CD4-positive, alpha-beta memory T cell (primary cell): ENCODE results near the gene GPR65. TPM values are rescaled to one million over a fixed set of nuclear protein-coding genes. Genes with fewer than 3 reads are reported as not detected.
A peak's percentile ranks its signal among the peaks of the same experiment; 100 is the strongest.

Source experiments
- CTCF ChIA-PET: fragments of 350-600 bp; sonication (Branson Sonifier 250); formaldehyde crosslinking; loops from one replicate; lab custom pipeline; 2021; ENCODE audit warnings: inconsistent platforms; ENCODE audit not compliant: partially characterized antibody; lab: Charles Lee
- POLR2A ChIA-PET: fragments of 350-600 bp; sonication (Branson Sonifier 250); formaldehyde crosslinking; loops from one replicate; lab custom pipeline; 2021; ENCODE audit not compliant: partially characterized antibody; lab: Charles Lee
- DNase-seq, 5 donors: peaks; one replicate each; pipeline versions ENCODE4 v3.0.0 to v3.0.0-alpha.2; 2020 to 2022; ENCODE audit warnings: mixed read lengths in 1 of 5
- H3K27ac ChIP-seq: one replicate; pipeline ENCODE4 v1.7.0; 2013; ENCODE audit warnings: low read depth, low read length
- H3K27me3 ChIP-seq: 2 replicates; pipeline ENCODE4 v1.7.0; 2013; ENCODE audit warnings: mild to moderate bottlenecking, low read length, moderate library complexity; ENCODE audit not compliant: insufficient read depth
- H3K36me3 ChIP-seq: 2 replicates; pipeline ENCODE4 v1.7.0; 2013; ENCODE audit warnings: mild to moderate bottlenecking, low read length, moderate library complexity; ENCODE audit not compliant: insufficient read depth
- H3K4me1 ChIP-seq: 2 replicates; pipeline ENCODE4 v1.7.0; 2013; ENCODE audit warnings: mild to moderate bottlenecking, low read length, moderate library complexity; ENCODE audit not compliant: insufficient read depth
- H3K4me3 ChIP-seq, 2 donors: one replicate each; pipeline ENCODE4 v1.7.0; 2013; ENCODE audit warnings: low read length in 2 of 2, mild to moderate bottlenecking in 1 of 2
- H3K9me3 ChIP-seq, 2 donors: one replicate each; pipeline ENCODE4 v1.7.0; 2013; ENCODE audit warnings: low read length in 2 of 2, control low read depth in 1 of 2; ENCODE audit not compliant: control insufficient read depth in 1 of 2
- H3K27ac Mint-ChIP-seq, 7 donors: one replicate each; pipeline ENCODE4 v1.8.0; 2020 to 2021; ENCODE audit warnings: mixed read lengths in 7 of 7, mild to moderate bottlenecking in 6 of 7, inconsistent platforms in 3 of 7, moderate library complexity in 3 of 7
- H3K27me3 Mint-ChIP-seq, 2 donors: one replicate each; pipeline ENCODE4 v1.8.0; 2020 to 2021; ENCODE audit warnings: mixed read lengths in 2 of 2
- H3K36me3 Mint-ChIP-seq, 2 donors: one replicate each; pipeline ENCODE4 v1.8.0; 2020 to 2021; ENCODE audit warnings: mixed read lengths in 2 of 2, inconsistent platforms in 1 of 2, mild to moderate bottlenecking in 1 of 2
- H3K4me1 Mint-ChIP-seq, 4 donors: one replicate each; pipeline ENCODE4 v1.8.0; 2020 to 2021; ENCODE audit warnings: mixed read lengths in 4 of 4, mild to moderate bottlenecking in 1 of 4
- H3K4me3 Mint-ChIP-seq, 8 donors: one replicate each; pipeline ENCODE4 v1.8.0; 2020 to 2021; ENCODE audit warnings: mixed read lengths in 8 of 8, mild to moderate bottlenecking in 7 of 8, moderate library complexity in 6 of 8, inconsistent platforms in 3 of 8
- H3K9me3 Mint-ChIP-seq, 8 donors: one replicate each; pipeline ENCODE4 v1.8.0; 2020 to 2021; ENCODE audit warnings: mixed read lengths in 8 of 8, mild to moderate bottlenecking in 5 of 8, inconsistent platforms in 3 of 8, moderate library complexity in 1 of 8
- intact Hi-C: fragments of 100-400 bp; cut with micrococcal nuclease; formaldehyde crosslinking; loops from one replicate; pipeline ENCODE4 v1.15.1; 2023
- polyA plus RNA-seq, 2 donors: library from polyadenylated mRNA; unstranded; fragments of 300-500 nt; fragmentation: Illumina TruSeq; gene quantifications; one replicate each; pipeline ENCODE4 v1.2.3, GENCODE V29; 2021
- total RNA-seq, 2 experiments: library from RNA; stranded (reverse); gene quantifications; one replicate each; pipeline ENCODE4 v1.2.3, GENCODE V29; 2021

The GPR65 gene
- total and polyA plus RNA-seq, 4 experiments from 2014 or later = 14.2 to 35.0 (median 20.8) TPM

- H3K9me3 ChIP-seq = no peaks in the 10 kb centered on the region
- H3K27ac Mint-ChIP-seq = peak overlapping the region; percentile 96 to 100 (median 98)
- ChIA-PET CTCF (interaction anchor here (1.3 to 5.0 kb wide), 6 partner anchors 9 to 176 kb away, joined by 3 to 33 read pairs (median 6); no protein-coding TSS in a partner anchor), POLR2A (interaction anchor here (0.8 to 8.0 kb wide), 16 partner anchors 12 to 393 kb away, joined by 3 to 207 read pairs (median 8); partner anchors contain the start of genes GPR65 and SPATA7)
- peak overlapping the region; percentile 93 for H3K27ac ChIP-seq
- H3K4me1 Mint-ChIP-seq = peaks cover 48 to 78% (median 62%) of the 10 kb centered on the region in 4 donors
- DNase-seq = no peak
- intact Hi-C loops = loop anchor here (2.0 to 5.0 kb wide), 2 partner anchors 30 to 40 kb away; no protein-coding TSS in a partner anchor
- H3K36me3 ChIP-seq = no peaks in the 10 kb centered on the region
- H3K27me3 ChIP-seq = no peaks in the 10 kb centered on the region
- H3K4me1 ChIP-seq = peaks cover 61% of the 10 kb centered on the region
- H3K36me3 Mint-ChIP-seq = peaks cover 4 to 8% of the 10 kb centered on the region in 2 donors
- peak overlapping the region; percentile 85 to 99 (median 97) for H3K4me3 Mint-ChIP-seq
- peaks cover 0 to 2% (median 0%) of the 10 kb centered on the region in 8 donors for H3K9me3 Mint-ChIP-seq
- H3K4me3 ChIP-seq = peak overlapping the region; percentile 58 to 80
- H3K27me3 Mint-ChIP-seq = no peaks in the 10 kb centered on the region
These were observed 12.6 kb upstream of the GPR65 start for GRCh38 chr14:87992346-87992717.

DNA sequence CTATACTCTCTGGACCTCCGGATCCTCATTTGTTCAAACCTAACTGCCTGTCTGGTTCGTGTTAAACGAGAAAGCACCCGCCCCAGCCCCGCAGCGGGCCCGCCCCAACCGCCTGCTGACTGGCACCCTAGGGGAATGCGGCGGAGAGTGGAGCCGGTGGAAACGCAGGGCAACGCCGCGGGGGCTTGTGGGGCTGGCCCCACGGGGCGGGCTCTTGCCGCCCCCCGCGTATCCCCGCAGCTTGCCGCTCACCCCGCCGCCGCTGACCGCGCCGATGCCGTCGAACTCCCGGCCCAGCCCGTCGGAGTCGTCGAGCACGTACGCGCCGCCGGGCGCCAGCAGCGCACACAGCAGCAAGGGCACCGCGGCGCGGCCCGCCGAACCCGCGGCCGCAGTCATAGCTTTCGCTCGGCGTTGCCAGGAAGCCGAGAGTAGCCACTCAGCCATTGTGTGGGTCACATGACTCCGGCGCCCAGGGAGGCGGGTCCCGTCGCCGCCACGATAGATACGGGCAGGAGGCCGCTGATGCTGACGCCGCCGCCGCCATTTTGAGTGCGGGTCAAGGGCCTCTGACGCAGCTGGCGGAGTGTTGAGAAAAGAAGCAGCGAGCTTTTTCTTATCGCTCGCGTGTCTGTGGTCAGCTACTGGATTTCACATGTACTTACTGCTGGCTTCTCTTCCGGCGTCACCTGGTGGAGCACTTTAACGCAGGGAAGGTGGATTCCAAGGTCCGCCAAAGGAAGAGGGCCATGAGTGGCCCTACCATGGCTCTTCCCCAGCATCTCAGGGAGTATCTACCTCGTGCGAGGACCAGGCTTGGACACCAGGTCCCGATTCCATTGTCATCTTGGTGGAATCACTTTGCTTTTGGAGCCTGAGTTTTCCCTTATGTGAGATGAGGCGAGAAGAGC lies 12.0 kb upstream of the GPR65 start, which contains the start of gene GALC:
GALC (minus strand) TSS at position 465 of the 911 bp plus-strand sequence; CDS start at position 447, 18 bp downstream.
- ChIA-PET POLR2A (interaction anchor here (0.8 to 8.0 kb wide), 22 partner anchors 9 to 831 kb away, joined by 3 to 207 read pairs (median 4); partner anchors contain the start of genes GPR65, SPATA7 and TTC8), CTCF (interaction anchor here (0.9 to 5.0 kb wide), 11 partner anchors 10 to 176 kb away, joined by 3 to 33 read pairs (median 7); partner anchors contain the start of gene GPR65)
- no peaks in the 10 kb centered on the region for H3K27me3 Mint-ChIP-seq
- peak within 1 kb of the TSS; percentile 58 to 80 for H3K4me3 ChIP-seq
- H3K4me3 Mint-ChIP-seq = peak within 1 kb of the TSS; percentile 91 to 99 (median 97)
- intact Hi-C loops = loop anchor here (1.0 to 5.0 kb wide), 4 partner anchors 13 to 175 kb away; no protein-coding TSS in a partner anchor
- peak within 1 kb of the TSS; percentile 93 for H3K27ac ChIP-seq
- DNase-seq = peak; percentile 95 to 97 (median 95)
- H3K9me3 Mint-ChIP-seq = peaks cover 0 to 2% (median 0%) of the 10 kb centered on the region in 8 donors
- peaks cover 61% of the 10 kb centered on the region for H3K4me1 ChIP-seq
- H3K9me3 ChIP-seq = no peaks in the 10 kb centered on the region
- H3K4me1 Mint-ChIP-seq = peaks cover 48 to 78% (median 62%) of the 10 kb centered on the region in 4 donors
- no peaks in the 10 kb centered on the region for H3K36me3 ChIP-seq
- peaks cover 4 to 7% of the 10 kb centered on the region in 2 donors for H3K36me3 Mint-ChIP-seq
- no peaks in the 10 kb centered on the region for H3K27me3 ChIP-seq
- H3K27ac Mint-ChIP-seq = peak within 1 kb of the TSS; percentile 98 to 100 (median 99)

DNA sequence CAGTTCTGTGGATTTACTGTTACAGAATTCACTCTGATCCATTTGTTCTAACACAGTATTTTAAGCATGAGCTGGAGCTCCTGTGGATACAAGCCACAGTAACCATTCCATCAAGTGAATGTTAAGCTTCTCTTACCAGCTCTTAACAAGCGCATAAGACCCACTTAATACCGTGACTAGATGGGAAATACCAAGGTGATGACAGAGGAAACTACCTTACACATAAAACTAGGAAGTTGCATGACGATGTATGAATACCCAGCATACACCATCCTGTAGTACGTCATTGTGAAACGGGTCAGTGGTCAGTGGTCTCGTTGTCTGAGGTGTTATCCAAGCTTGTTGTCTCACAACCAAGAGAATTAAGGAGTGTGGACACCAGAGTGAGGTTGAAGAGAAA lies 10.0 kb upstream of the GPR65 start:
- Histone ChIP-seq H3K27me3 (no peaks in the 10 kb centered on the region), H3K4me1 (peaks cover 57% of the 10 kb centered on the region), H3K4me3 (no peak overlapping the region), H3K36me3 (no peaks in the 10 kb centered on the region), H3K9me3 (no peaks in the 10 kb centered on the region), H3K27ac (peak overlapping the region; percentile 93)
- intact Hi-C loops = loop anchor here (5.0 kb wide), 1 partner anchor 43 kb away; no protein-coding TSS in a partner anchor
- H3K4me3 Mint-ChIP-seq = peak overlapping the region; percentile 7 to 99 (median 64)
- POLR2A ChIA-PET = interaction anchor here (0.8 to 8.0 kb wide), 6 partner anchors 9 to 46 kb away, joined by 3 to 207 read pairs (median 4); partner anchors contain the start of gene GPR65
- CTCF ChIA-PET = interaction anchor here (0.9 to 5.0 kb wide), 9 partner anchors 11 to 133 kb away, joined by 3 to 33 read pairs (median 4); partner anchors contain the start of gene GPR65
- peaks cover 0 to 7% of the 10 kb centered on the region in 2 donors for H3K36me3 Mint-ChIP-seq
- peak; percentile 36 to 69 (median 57) for DNase-seq
- H3K27me3 Mint-ChIP-seq = no peaks in the 10 kb centered on the region
- peaks cover 0 to 2% (median 0%) of the 10 kb centered on the region in 8 donors for H3K9me3 Mint-ChIP-seq
- peaks cover 34 to 66% (median 50%) of the 10 kb centered on the region in 4 donors for H3K4me1 Mint-ChIP-seq
- peak overlapping the region; percentile 92 to 100 (median 99) for H3K27ac Mint-ChIP-seq

DNA sequence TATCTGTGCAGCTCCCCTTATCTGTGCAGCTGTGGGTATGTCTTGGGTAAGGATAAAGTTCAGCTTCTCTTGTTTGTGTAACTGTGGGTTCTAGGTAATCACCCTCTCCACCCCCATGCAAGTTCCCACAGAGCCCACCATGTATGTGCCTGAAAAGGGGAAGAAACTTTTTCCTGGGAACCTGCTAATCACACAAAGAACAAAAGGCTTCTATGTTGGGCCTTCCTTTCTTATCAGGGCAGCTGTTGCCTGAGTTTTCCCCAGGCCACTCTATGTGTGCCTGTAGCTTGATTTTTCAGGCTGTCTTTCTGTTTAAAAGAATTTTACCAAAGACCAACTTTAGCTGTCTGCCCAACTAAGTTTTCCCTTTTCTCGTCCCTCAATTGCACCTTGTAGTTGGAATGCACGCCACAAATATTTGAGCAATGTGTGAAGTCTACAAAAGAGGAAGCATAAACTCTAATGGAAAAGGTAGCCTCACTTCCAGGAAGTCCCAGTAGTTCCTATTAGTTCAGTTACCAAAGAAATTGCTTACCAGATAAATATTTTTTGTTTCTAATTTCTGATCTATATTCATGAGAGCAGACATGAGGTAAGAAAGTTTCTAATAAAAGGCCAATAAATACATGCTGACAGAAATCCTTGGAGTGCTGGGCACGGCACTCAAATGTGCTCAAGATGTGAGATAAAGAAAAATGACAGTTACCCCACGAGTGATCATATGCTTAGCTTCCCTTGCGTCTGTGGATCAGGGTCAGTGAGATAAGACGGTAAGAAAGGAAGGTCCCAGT lies 9.2 kb upstream of the GPR65 start:
- Histone ChIP-seq H3K27ac (peak overlapping the region; percentile 93), H3K27me3 (no peaks in the 10 kb centered on the region), H3K9me3 (no peaks in the 10 kb centered on the region), H3K4me1 (peaks cover 51% of the 10 kb centered on the region), H3K4me3 (no peak overlapping the region), H3K36me3 (no peaks in the 10 kb centered on the region)
- H3K4me3 Mint-ChIP-seq = peak overlapping the region in 7 of 8 donors; percentile 18 to 71 (median 59)
- H3K27ac Mint-ChIP-seq = peak overlapping the region; percentile 92 to 100 (median 99)
- peaks cover 0 to 7% of the 10 kb centered on the region in 2 donors for H3K36me3 Mint-ChIP-seq
- ChIA-PET CTCF (interaction anchor here (0.9 to 5.0 kb wide), 9 partner anchors 10 to 132 kb away, joined by 3 to 33 read pairs (median 4); partner anchors contain the start of gene GPR65), POLR2A (interaction anchor here (0.8 to 8.0 kb wide), 5 partner anchors 9 to 47 kb away, joined by 3 to 207 read pairs (median 5); partner anchors contain the start of gene GPR65)
- H3K9me3 Mint-ChIP-seq = peaks cover 0 to 2% (median 0%) of the 10 kb centered on the region in 8 donors
- no peak for DNase-seq
- intact Hi-C loops = no loop called here
- H3K27me3 Mint-ChIP-seq = no peaks in the 10 kb centered on the region
- peaks cover 31 to 61% (median 45%) of the 10 kb centered on the region in 4 donors for H3K4me1 Mint-ChIP-seq

DNA sequence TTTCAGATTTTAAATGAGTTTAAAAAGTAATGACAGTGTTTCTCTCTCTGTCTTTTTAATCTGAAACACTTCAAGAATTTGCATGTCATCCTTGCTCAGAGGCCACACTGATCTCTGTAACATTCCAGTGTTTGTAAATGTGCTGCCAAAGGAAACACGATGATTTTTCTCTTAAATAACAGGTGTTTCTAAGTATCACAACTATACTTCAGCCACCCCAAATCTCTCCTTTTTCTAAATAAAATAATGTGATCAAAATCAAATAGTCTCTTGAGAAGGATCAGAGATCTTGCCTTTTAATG lies 8.7 kb upstream of the GPR65 start:
- Mint-ChIP-seq H3K27ac (peak overlapping the region in 6 of 7 donors; percentile 3 to 100 (median 98)), H3K36me3 (peaks cover 0 to 7% of the 10 kb centered on the region in 2 donors), H3K9me3 (peaks cover 0 to 2% (median 0%) of the 10 kb centered on the region in 8 donors), H3K4me3 (peak overlapping the region in 1 of 8 donors; percentile 20), H3K27me3 (no peaks in the 10 kb centered on the region), H3K4me1 (peaks cover 29 to 56% (median 42%) of the 10 kb centered on the region in 4 donors)
- CTCF ChIA-PET = interaction anchor here (1.1 to 5.0 kb wide), 3 partner anchors 13 to 132 kb away, joined by 3 to 33 read pairs (median 5); no protein-coding TSS in a partner anchor
- H3K27me3 ChIP-seq = no peaks in the 10 kb centered on the region
- H3K4me3 ChIP-seq = no peak overlapping the region
- POLR2A ChIA-PET = no interaction called here
- DNase-seq = no peak
- H3K4me1 ChIP-seq = peaks cover 46% of the 10 kb centered on the region
- H3K27ac ChIP-seq = peak overlapping the region; percentile 93
- intact Hi-C loops = no loop called here
- no peaks in the 10 kb centered on the region for H3K9me3 ChIP-seq
- no peaks in the 10 kb centered on the region for H3K36me3 ChIP-seq

- peaks cover 38% of the 10 kb centered on the region for H3K4me1 ChIP-seq
These were observed 6.5 kb upstream of the GPR65 start for GRCh38 chr14:87998482-87998881.

More at GRCh38 chr14:87998482-87998881, 6.5 kb upstream of the GPR65 start:
- no peaks in the 10 kb centered on the region for H3K27me3 Mint-ChIP-seq
- H3K4me3 ChIP-seq = no peak overlapping the region
- H3K27ac Mint-ChIP-seq = peak overlapping the region in 1 of 7 donors; percentile 29
- no peak overlapping the region for H3K4me3 Mint-ChIP-seq
- DNase-seq = no peak
- no peaks in the 10 kb centered on the region for H3K36me3 ChIP-seq
- no peak overlapping the region for H3K27ac ChIP-seq
- H3K27me3 ChIP-seq = no peaks in the 10 kb centered on the region
- peaks cover 17 to 45% (median 33%) of the 10 kb centered on the region in 4 donors for H3K4me1 Mint-ChIP-seq
- CTCF ChIA-PET = no interaction called here
- no peaks in the 10 kb centered on the region for H3K9me3 ChIP-seq
- H3K9me3 Mint-ChIP-seq = no peaks in the 10 kb centered on the region
- POLR2A ChIA-PET = no interaction called here
- H3K36me3 Mint-ChIP-seq = no peaks in the 10 kb centered on the region
- intact Hi-C loops = no loop called here
